Tibial artery (tissue), 4 donors: ENCODE data around the gene NTM.
A peak's percentile ranks its signal among the peaks of the same experiment; 100 is the strongest.

Source experiments
- DNase-seq, 2 donors: peaks; one replicate each; pipeline ENCODE4 v3.0.0-alpha.2; 2019
- H3K27ac ChIP-seq, 2 donors: fragments of 200-600 bp; sonication (generic) in 1 of 2; 1 replicate in 1 of 2; 2 replicates in 1 of 2; pipeline ENCODE4 v1.5.1; 2018 to 2019; ENCODE audit warnings: mild to moderate bottlenecking in 1 of 2
- H3K27me3 ChIP-seq, 2 donors: fragments of 200-600 bp; sonication (generic) in 1 of 2; one replicate each; pipeline versions ENCODE4 v1.5.1 to v1.6.0; 2016 to 2019
- H3K36me3 ChIP-seq, 3 donors: fragments of 200-600 bp; sonication (generic) in 2 of 3; one replicate each; pipeline ENCODE4 v1.5.1; 2016 to 2019; ENCODE audit warnings: mild to moderate bottlenecking in 2 of 3
- H3K4me1 ChIP-seq, 4 donors: fragments of 200-600 bp; sonication (generic) in 2 of 4; 1 replicate in 3 of 4; 2 replicates in 1 of 4; pipeline ENCODE4 v1.5.1; 2016 to 2019
- H3K4me3 ChIP-seq, 2 donors: fragments of 200-600 bp; sonication (generic) in 1 of 2; 1 replicate in 1 of 2; 2 replicates in 1 of 2; pipeline ENCODE4 v1.5.1; 2018 to 2019; ENCODE audit warnings: mild to moderate bottlenecking in 2 of 2
- H3K9me3 ChIP-seq, 3 donors: fragments of 200-600 bp; sonication (generic) in 1 of 3; one replicate each; pipeline ENCODE4 v1.5.1; 2016 to 2019
- CTCF ChIP-seq, 2 experiments: fragments of 200-600 bp in 1 of 2; fragments of 450-650 bp in 1 of 2; IDR thresholded peaks; one replicate each; pipeline ENCODE4 v1.5.1; 2017 to 2019; ENCODE audit warnings: antibody characterized with exemption in 2 of 2, mild to moderate bottlenecking in 1 of 2, moderate library complexity in 1 of 2
- intact Hi-C: fragments of 100-400 bp; cut with DNase I; formaldehyde crosslinking; loops from one replicate; pipeline ENCODE4 v1.15.0; 2023; ENCODE audit warnings: low total_unique reads

The NTM gene

GRCh38 chr11:131662317-131662972 lies 292.0 kb downstream of the NTM start:
- H3K4me3 ChIP-seq: no peak overlapping the region
- peaks cover 0 to 22% of the 10 kb centered on the region in 2 donors for H3K27me3 ChIP-seq
- H3K9me3 ChIP-seq: no peaks in the 10 kb centered on the region
- no peak overlapping the region for H3K27ac ChIP-seq
- no peak for TF ChIP-seq CTCF (IDR thresholded peaks at IDR 0.05)
- no peaks in the 10 kb centered on the region for H3K36me3 ChIP-seq
- intact Hi-C loops: no loop called here
- no peaks in the 10 kb centered on the region for H3K4me1 ChIP-seq
- no peak for DNase-seq

- no peaks in the 10 kb centered on the region for H3K36me3 ChIP-seq
- peaks cover 0 to 27% of the 10 kb centered on the region in 2 donors for H3K27me3 ChIP-seq
- intact Hi-C loops: no loop called here
- no peak for TF ChIP-seq CTCF (IDR thresholded peaks at IDR 0.05)
- no peak for DNase-seq
- H3K27ac ChIP-seq: no peak overlapping the region
- no peak overlapping the region for H3K4me3 ChIP-seq
- no peaks in the 10 kb centered on the region for H3K4me1 ChIP-seq
- H3K9me3 ChIP-seq: no peaks in the 10 kb centered on the region
These were observed 292.6 kb downstream of the NTM start for GRCh38 chr11:131662993-131663392.

- Histone ChIP-seq H3K4me1 (no peaks in the 10 kb centered on the region), H3K27ac (no peak overlapping the region), H3K36me3 (no peaks in the 10 kb centered on the region), H3K27me3 (peaks cover 0 to 25% of the 10 kb centered on the region in 2 donors), H3K9me3 (no peaks in the 10 kb centered on the region), H3K4me3 (no peak overlapping the region)
- DNase-seq: peak in 1 of 2 donors; percentile 41
- intact Hi-C loops: no loop called here
- no peak for TF ChIP-seq CTCF (IDR thresholded peaks at IDR 0.05)
These were observed 293.2 kb downstream of the NTM start for GRCh38 chr11:131663405-131664200.

- TF ChIP-seq CTCF (IDR thresholded peaks at IDR 0.05): no peak
- DNase-seq: no peak
- no peaks in the 10 kb centered on the region for H3K4me1 ChIP-seq
- peaks cover 0 to 20% of the 10 kb centered on the region in 2 donors for H3K27me3 ChIP-seq
- H3K4me3 ChIP-seq: no peak overlapping the region
- intact Hi-C loops: no loop called here
- no peaks in the 10 kb centered on the region for H3K36me3 ChIP-seq
- H3K27ac ChIP-seq: no peak overlapping the region
- no peaks in the 10 kb centered on the region for H3K9me3 ChIP-seq
These were observed 293.9 kb downstream of the NTM start for GRCh38 chr11:131664293-131664692.

GRCh38 chr11:131664816-131665215 lies 294.4 kb downstream of the NTM start:
- intact Hi-C loops: no loop called here
- no peak for TF ChIP-seq CTCF (IDR thresholded peaks at IDR 0.05)
- H3K27me3 ChIP-seq: peaks cover 0 to 19% of the 10 kb centered on the region in 2 donors
- no peak overlapping the region for H3K27ac ChIP-seq
- no peak for DNase-seq
- no peak overlapping the region for H3K4me3 ChIP-seq
- H3K9me3 ChIP-seq: no peaks in the 10 kb centered on the region
- no peaks in the 10 kb centered on the region for H3K36me3 ChIP-seq
- H3K4me1 ChIP-seq: no peaks in the 10 kb centered on the region
